Lower lobe of right lung (tissue), 2 donors: ENCODE data around the gene CPT1B. TPM values are rescaled to one million over a fixed set of nuclear protein-coding genes. Genes with fewer than 3 reads are reported as not detected.

Experiments
- ATAC-seq, 2 donors: fragments of 200-7000 bp; cut with Tn5 transposase; one replicate each; pipeline ENCODE4 v1.9.1; 2020 to 2022; ENCODE audit warnings: mild to moderate bottlenecking in 2 of 2, moderate library complexity in 2 of 2
- DNase-seq: peaks from one replicate; pipeline ENCODE4 v3.0.0-alpha.2; 2020
- H3K27ac ChIP-seq: fragments of 200-600 bp; one replicate; pipeline ENCODE4 v1.8.0; 2022
- H3K27me3 ChIP-seq: fragments of 200-600 bp; one replicate; pipeline ENCODE4 v1.8.0; 2022; ENCODE audit warnings: low read depth
- H3K36me3 ChIP-seq: fragments of 200-600 bp; one replicate; pipeline ENCODE4 v1.8.0; 2022; ENCODE audit warnings: mild to moderate bottlenecking
- H3K4me1 ChIP-seq: fragments of 200-600 bp; one replicate; pipeline ENCODE4 v1.8.0; 2022
- H3K4me3 ChIP-seq: fragments of 200-600 bp; one replicate; pipeline ENCODE4 v1.8.0; 2022; ENCODE audit warnings: mild to moderate bottlenecking
- H3K9me3 ChIP-seq: fragments of 200-600 bp; one replicate; pipeline ENCODE4 v1.8.0; 2022
- intact Hi-C: fragments of 100-400 bp; cut with DNase I; formaldehyde crosslinking; loops from one replicate; pipeline ENCODE4 v1.11.0; 2022
- total RNA-seq: library from RNA; stranded (reverse); fragmentation: NEBNext Ultra II Directional; extraction: Animal tissue kit (Norgen Biotek cat#: 25700); gene quantifications from one replicate; pipeline ENCODE4 v1.2.1, GENCODE V29; 2021
- TF ChIP-seq, protein P1 (sequence below): fragments of 200-600 bp; IDR thresholded peaks from one replicate; pipeline ENCODE4 v1.8.0; 2022; ENCODE audit warnings: antibody characterized with exemption, mild to moderate bottlenecking
- donor health status: DM: no; HTN: yes; CAD: no; lungs with severe emphysema.

Gene CPT1B
- total RNA-seq, 1 donor from 2014 or later: 12.6 TPM

DNA sequence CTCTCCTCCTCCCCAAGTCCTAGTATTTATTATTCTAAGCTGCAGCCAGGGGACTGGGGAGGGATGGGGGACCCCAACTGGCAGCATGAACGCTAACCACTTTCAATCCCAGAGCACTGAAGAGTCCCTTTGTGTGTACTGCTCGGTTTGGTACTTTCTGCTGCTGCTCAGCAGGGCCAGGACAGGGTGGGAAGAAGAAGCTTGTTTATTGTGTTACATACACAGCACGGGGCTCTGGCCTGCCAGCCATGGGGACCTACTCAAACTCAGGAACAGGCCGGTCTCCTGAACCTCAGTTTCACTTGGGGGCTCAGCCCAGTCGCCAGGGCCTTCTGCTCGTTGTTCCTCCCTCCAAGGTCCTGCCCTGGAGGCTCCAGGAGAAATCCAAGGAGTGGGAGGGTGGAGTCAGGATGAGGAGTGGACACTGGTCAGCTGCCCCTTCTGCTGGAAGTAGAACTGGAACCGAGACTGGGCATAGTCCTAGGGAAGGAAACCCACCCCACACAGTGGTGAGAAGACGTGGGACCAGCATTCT lies 616 bp upstream of the CPT1B start:
- Histone ChIP-seq H3K27ac (no peak overlapping the region), H3K36me3 (peaks cover 4% of the 10 kb centered on the region), H3K27me3 (no peaks in the 10 kb centered on the region), H3K4me3 (no peak overlapping the region), H3K9me3 (no peaks in the 10 kb centered on the region), H3K4me1 (peaks cover 17% of the 10 kb centered on the region)
- TF ChIP-seq, protein P1, sequence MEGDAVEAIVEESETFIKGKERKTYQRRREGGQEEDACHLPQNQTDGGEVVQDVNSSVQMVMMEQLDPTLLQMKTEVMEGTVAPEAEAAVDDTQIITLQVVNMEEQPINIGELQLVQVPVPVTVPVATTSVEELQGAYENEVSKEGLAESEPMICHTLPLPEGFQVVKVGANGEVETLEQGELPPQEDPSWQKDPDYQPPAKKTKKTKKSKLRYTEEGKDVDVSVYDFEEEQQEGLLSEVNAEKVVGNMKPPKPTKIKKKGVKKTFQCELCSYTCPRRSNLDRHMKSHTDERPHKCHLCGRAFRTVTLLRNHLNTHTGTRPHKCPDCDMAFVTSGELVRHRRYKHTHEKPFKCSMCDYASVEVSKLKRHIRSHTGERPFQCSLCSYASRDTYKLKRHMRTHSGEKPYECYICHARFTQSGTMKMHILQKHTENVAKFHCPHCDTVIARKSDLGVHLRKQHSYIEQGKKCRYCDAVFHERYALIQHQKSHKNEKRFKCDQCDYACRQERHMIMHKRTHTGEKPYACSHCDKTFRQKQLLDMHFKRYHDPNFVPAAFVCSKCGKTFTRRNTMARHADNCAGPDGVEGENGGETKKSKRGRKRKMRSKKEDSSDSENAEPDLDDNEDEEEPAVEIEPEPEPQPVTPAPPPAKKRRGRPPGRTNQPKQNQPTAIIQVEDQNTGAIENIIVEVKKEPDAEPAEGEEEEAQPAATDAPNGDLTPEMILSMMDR: no peak
- peak; percentile 34 for DNase-seq
- intact Hi-C loops: no loop called here
- no peak for ATAC-seq

DNA sequence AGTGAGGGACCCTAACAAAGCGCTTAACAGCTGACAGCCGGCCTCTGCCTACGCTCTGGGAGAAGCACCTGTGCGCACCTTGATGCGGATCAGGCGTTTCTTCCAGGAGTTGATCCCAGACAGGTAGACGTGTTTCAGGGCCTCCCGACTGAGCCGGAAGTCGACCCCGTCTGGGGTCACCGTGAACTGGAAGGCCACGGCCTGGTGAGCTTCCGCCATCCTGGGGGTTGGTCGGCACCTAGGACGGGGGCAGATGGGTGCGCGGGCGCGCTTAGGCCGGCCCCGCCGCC lies 585 bp downstream of the CPT1B start:
- peaks cover 4% of the 10 kb centered on the region for H3K36me3 ChIP-seq
- no peaks in the 10 kb centered on the region for H3K9me3 ChIP-seq
- DNase-seq: peak; percentile 43
- peaks cover 11% of the 10 kb centered on the region for H3K4me1 ChIP-seq
- H3K27me3 ChIP-seq: no peaks in the 10 kb centered on the region
- ATAC-seq: no peak
- no peak overlapping the region for H3K27ac ChIP-seq
- intact Hi-C loops: no loop called here
- TF ChIP-seq, protein P1: no peak
- no peak overlapping the region for H3K4me3 ChIP-seq

DNA sequence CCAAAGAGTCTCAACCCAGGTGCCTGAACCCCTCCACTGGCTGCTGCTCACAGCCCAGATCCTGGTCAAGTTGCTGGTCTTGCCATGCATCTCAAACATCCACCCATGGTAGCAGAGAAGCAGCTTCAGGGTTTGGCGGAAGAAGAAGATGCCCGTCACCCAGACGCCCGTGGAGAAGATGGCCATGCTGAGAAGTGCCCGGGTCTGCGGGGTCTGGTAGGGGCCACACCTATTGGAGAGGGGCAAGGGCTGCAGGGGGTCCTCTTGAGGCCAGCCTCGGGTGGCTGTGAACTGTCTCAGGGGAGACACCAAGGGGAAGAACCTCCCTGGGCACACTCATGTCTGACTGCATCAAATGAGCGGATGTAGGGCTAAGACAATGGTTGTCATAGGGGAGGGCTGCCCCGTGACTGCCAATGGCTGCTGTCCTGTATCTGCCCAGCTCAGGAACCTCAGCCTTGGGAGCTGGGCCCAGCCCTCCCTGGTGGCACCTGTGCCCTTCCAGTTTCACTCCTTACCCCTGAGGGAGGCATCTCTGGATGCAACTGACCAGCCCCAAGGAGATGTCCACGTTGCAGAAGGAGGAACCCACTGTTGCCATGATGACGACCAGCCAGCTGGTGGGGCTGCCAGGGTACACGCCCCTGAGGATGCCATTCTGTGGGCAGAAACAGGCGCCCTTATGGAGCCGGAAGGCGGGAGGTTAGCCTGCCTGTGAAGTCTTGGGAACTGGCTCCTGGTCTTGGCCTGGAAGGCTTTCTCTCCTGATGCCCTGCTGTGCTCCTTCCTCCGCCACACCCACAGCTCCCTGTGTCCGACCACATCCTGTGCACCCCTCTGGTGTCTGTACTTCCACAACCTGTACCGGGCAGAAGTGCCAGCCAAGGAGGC lies 1.2 kb downstream of the CPT1B start:
- peaks cover 11% of the 10 kb centered on the region for H3K4me1 ChIP-seq
- no peak overlapping the region for H3K27ac ChIP-seq
- H3K36me3 ChIP-seq: peaks cover 4% of the 10 kb centered on the region
- no peak for DNase-seq
- no peak for ATAC-seq
- no peaks in the 10 kb centered on the region for H3K9me3 ChIP-seq
- H3K4me3 ChIP-seq: no peak overlapping the region
- TF ChIP-seq, protein P1: no peak
- intact Hi-C loops: no loop called here
- no peaks in the 10 kb centered on the region for H3K27me3 ChIP-seq

DNA sequence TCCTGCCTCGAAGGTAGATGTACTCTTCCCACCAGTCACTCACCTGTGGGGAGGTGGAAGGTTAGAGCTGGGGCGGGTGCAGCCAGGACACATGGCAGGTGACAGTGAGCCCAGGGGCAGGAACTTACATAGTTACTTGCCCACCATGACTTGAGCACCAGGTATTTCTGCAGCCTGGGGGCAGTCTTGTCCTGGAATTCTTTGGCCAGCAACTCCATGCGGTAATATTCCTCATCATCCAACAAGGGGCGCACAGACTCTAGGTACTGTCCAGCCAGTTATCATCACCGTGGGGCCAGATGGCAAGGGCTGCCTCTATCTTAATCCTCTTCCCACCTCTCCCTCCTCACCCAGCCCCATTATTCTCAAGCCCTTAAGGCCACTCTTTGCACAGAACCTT lies 2.2 kb downstream of the CPT1B start:
- TF ChIP-seq, protein P1: peak; percentile 17
- ATAC-seq: no peak
- Histone ChIP-seq H3K4me1 (peaks cover 2% of the 10 kb centered on the region), H3K36me3 (peaks cover 4% of the 10 kb centered on the region), H3K27ac (no peak overlapping the region), H3K4me3 (no peak overlapping the region), H3K9me3 (no peaks in the 10 kb centered on the region), H3K27me3 (no peaks in the 10 kb centered on the region)
- DNase-seq: no peak
- intact Hi-C loops: no loop called here

DNA sequence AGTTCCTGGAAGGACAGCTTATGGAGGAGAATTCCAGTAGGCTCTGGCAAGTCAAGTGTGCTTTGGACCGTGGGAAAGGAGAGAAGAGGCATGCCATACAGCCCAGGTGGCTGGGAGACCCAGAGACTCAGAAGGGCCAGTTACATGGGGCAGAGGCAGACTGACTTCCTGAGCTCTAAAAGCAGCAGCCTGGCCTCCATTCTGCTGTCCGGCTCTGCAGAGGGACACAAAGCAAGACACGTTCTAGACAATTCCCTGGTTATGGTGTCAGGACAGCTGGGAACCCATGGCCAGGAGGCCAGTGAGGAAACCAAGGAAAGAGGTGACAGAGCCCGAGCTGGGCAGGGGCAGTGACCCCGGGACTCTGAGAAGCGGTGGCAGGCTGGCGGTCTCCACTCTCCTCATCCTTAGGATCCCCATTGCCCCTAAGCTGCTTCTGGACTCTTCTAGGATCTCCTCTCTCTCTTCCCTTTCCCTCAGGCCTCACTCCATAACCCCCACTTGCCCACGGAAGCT lies 2.7 kb downstream of the CPT1B start:
- no peak for ATAC-seq
- Histone ChIP-seq H3K4me3 (no peak overlapping the region), H3K9me3 (no peaks in the 10 kb centered on the region), H3K36me3 (peaks cover 9% of the 10 kb centered on the region), H3K4me1 (no peaks in the 10 kb centered on the region), H3K27ac (no peak overlapping the region), H3K27me3 (no peaks in the 10 kb centered on the region)
- intact Hi-C loops: no loop called here
- TF ChIP-seq, protein P1: no peak
- no peak for DNase-seq
